HG03558 (cell line): ENCODE results near the gene HTRA1.

Experiments
- ATAC-seq: cut with Tn5 transposase; IDR thresholded peaks from one replicate; pipeline ENCODE4 v1.9.1; 2021; ENCODE audit warnings: moderate number of reproducible peaks; ENCODE audit not compliant: unreplicated experiment; ENCODE audit errors: extremely low read depth

HTRA1 gene

DNA sequence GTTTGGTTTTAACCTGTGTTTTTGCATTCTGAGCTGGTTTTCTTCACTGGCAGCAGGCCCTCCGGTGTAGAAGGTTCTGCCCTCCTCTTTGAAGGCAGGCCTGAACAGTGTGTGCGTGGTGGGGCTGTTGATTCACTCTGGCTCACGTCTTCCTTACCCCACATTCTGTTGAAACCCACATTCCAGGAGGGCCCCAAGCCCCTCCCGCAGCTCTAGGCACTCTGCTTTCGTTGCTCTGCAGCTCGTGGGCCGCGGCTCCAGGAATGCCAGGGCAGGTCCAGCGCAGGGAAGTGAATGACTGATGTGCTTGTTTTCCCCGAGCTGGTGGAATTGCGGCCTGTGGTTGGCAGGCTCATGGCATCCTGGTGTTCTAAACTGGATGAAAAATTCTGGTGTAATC lies 49.0 kb downstream of the HTRA1 start:
- no peak for ATAC-seq

DNA sequence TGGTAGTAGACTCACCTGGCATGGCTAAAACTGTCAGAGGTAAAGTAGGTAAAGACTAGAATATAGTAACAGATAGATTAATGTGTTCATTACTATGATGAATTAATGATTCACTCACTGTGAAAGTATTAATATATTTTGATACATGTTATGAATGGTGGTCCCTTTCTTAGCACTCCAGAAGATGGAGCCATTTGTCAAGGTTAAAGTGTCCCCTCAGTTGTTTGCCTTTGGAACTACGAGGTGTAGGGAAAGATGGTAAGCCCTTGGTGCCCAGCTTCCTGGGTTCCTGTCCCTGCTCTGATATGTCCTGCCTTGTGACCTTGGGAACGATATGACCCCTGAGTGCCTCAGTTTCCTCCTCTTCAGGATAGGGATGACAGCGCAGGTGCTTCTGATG lies 49.4 kb downstream of the HTRA1 start:
- no peak for ATAC-seq

DNA sequence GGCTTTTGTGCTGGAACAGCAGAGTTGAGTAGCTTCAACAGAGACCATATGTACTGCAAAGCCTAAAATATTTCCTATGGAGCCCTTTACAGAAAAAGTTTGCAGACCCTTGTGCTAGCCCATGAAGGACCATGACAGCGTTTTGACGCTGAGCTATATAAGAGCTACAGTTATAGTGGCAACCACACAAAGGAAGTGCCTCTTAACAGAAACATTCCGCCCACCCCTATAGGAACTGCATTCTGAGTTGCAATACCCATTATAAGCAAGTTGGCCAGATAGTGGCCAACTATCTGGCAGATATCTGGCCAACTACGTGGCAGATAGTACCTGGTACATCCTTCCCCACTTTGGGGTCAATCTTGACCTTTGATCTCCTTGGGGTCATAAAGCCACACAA lies 51.7 kb downstream of the HTRA1 start:
- no peak for ATAC-seq

DNA sequence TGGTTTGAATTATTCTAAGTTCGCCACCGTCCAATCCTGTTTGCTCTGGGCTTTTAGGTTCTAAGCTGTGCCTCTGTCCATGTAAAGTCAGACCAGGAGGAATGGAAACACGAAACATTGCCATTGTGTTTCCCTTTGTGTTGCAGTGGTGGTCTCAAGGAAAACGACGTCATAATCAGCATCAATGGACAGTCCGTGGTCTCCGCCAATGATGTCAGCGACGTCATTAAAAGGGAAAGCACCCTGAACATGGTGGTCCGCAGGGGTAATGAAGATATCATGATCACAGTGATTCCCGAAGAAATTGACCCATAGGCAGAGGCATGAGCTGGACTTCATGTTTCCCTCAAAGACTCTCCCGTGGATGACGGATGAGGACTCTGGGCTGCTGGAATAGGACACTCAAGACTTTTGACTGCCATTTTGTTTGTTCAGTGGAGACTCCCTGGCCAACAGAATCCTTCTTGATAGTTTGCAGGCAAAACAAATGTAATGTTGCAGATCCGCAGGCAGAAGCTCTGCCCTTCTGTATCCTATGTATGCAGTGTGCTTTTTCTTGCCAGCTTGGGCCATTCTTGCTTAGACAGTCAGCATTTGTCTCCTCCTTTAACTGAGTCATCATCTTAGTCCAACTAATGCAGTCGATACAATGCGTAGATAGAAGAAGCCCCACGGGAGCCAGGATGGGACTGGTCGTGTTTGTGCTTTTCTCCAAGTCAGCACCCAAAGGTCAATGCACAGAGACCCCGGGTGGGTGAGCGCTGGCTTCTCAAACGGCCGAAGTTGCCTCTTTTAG lies 52.9 kb downstream of the HTRA1 start:
- no peak for ATAC-seq

DNA sequence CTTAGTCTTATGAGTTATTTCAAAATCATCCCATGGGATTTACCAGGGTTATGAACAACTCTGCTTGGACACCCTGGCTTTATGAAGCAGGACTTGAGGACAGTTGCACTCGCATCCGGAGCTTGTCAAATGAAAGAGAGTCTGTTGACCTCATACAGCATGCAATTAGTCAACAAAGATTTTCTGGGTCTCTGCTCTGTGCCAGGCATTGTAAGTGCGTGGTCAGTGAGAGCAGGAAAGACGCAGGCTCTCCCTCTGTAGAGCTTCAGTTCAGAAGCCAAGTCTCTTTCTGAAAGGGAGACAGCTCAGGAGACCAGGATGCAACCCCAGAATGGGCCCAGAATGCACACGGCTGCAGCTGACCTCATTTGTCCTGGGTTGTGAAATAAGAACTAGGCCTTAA lies 53.7 kb downstream of the HTRA1 start:
- ATAC-seq: no peak

- ATAC-seq: no peak
Measured at GRCh38 chr10:122515588-122516231, 54.4 kb downstream of the HTRA1 start.

DNA sequence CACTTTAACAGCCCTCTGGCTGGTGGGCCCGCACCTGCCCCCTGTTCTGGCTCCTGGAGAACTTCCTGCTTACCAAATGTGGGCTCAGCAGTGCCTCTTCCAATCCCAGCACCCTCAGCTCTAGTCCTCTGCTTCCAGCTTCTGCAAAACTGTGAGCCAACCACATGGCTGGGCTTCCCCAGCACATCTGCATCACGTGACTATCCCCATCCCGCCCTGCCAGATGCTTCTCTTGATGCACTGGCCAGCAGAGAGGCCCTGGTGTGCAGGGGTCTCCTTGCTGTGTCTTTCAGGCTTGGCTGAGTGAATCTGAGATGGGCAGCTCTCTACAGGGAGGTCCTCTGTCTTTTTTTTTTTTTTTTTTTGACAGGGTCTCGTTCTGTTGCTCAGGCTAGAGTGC lies 55.4 kb downstream of the HTRA1 start:
- no peak for ATAC-seq

DNA sequence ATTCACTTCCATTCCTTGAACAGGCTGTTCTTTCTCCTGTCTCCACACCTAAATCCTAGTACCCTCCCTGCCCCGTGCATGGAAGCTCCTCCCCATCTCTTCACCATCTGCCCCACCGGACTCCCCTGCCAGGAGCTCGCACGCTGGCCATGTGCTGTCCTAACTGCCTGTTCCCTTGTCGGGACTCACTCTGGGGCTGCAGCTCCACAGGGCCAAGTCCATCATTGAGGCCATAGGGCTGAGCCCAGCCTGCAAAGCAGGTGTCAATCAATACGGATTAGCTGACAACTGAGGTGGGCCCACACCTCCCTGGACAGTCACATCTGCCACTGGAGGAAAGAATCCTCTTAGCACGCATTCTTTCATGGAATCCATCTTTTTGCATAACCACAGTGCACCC lies 57.8 kb downstream of the HTRA1 start:
- ATAC-seq: no peak

- no peak for ATAC-seq
Measured at GRCh38 chr10:122519873-122520272, 58.5 kb downstream of the HTRA1 start.

DNA sequence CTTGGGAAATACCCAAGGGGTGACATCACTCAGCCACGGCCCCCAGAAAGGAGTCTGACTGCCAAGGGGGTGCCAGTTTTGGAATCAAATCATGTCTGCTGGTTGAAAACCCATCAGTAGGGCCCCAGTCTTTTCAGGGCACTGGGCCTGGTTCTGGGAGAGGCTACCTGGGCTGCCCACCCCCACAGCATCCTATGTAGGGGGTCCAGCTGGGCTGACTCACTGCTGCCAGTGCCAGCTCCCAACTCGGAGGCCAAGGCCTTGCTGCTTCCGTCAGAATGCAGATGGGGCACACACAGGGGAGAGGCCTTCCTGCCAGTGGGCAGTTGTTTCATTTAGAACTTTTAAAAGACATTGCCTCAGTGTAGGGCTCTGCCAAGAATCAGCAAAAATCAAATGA lies 59.7 kb downstream of the HTRA1 start:
- ATAC-seq: no peak

DNA sequence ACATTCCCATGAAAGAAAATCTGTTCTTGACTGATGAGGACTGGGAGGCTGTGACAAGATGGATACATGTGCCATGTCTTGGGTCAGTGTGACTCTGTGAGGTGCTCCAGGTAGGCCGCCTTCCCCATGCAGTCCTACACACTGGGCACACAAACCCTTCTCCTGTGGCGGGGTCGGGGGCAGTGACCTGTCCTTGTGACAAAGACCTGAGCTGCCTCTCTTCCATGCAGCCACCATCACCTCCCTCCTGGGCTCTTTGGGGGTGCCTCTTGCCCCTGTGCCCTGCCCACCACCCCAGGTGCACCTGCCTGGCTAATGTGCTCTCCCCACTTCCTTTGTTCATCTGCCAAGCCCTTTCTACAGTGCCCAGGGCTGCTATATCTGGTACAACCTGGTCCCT lies 63.5 kb downstream of the HTRA1 start:
- ATAC-seq: no peak

DNA sequence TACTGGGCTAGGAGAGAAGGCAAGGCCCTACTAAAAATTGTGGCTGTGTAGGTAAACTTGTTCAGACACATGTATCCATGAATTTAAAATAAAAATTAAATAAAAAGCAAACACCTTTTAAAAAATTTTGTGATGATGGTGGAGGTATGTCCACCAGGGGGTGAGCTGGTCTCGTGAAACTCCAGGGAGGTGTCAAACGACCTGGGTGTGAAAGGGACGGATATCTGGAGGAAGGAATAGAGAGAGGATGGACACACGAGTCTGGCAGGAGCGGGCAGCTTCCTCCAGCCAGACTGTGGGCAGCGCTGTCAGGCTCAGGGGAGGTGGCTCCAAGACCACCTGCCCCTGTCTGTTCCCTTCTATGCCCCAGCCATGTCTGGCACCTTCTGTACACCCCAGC lies 64.4 kb downstream of the HTRA1 start:
- ATAC-seq: no peak

DNA sequence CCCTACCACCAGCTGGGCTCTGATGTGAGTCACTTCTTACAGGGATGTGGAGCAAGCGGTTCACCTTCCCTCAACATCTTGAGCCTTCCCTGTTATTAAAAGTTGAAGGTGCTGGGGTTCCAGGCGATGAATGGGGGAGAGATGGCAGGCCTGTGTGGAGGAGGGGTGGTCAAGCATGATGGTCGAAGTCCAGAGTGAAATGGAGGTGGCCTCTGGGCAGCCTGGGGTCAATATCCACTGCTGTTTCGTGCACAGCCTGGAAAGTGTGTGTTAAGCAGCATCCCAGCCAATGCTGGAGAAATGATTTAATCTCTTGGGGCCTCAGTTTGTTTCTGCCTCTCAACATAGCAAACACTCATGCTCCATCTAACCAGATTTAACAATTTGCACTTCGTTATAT lies 65.5 kb downstream of the HTRA1 start:
- no peak for ATAC-seq

GRCh38 chr10:122530177-122530576 lies 68.8 kb downstream of the HTRA1 start:
- no peak for ATAC-seq

GRCh38 chr10:122531261-122531660 lies 69.9 kb downstream of the HTRA1 start:
- no peak for ATAC-seq

- no peak for ATAC-seq
Measured at GRCh38 chr10:122531939-122532338, 70.6 kb downstream of the HTRA1 start.

DNA sequence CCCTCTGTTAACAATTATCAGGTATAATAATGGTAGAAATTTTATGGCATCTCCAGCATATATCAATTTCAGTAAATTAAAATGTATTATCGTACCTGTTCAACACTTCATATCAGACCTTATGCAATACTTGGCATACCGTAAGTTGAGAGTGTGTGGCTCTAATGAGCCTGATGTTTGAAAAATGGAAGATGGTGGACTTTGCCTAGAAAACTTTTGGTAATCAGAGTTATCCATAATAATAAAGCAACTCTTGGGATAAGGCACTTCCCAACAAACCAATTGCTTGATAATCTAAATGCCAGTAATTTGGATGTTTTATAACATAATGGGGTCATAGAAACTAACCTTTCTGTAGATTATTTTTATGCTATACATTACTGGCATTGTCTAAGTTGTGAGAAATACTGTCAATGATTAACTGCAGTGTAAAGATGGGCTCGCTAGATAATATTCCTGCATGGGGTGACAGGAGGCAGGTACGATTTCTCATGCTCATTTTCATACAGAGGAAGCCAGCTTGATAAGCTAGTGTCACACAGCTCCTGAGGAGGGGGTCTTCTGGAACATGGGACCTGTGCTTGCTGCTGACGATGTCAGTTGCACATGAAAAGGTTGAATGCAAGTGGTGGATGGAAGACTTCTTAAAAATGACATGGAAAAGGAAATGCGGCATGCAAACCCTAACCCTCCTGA lies 71.4 kb downstream of the HTRA1 start:
- no peak for ATAC-seq

GRCh38 chr10:122537545-122537944 lies 76.2 kb downstream of the HTRA1 start:
- ATAC-seq: no peak

DNA sequence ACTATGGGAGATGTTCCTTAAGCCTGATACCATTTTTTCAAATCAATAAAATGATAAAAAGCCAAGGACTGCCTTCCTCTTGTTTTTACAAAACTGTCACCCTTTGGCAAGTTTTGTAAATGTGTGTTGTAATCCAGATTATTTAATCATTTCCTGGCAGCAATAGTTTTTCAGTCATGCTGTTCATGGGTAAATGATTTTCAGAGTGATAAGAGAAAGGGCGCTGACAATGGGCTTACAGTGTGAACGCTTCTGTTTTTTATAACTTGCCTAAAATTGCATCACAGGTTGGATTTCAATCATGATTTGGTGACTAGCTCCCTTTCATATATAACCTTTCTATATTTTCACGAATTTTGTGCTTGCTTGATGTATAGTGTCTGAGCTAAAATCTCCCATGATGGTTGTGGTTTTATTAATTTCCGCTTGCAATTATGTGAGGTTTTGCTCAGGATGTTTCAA lies 80.2 kb downstream of the HTRA1 start:
- no peak for ATAC-seq

DNA sequence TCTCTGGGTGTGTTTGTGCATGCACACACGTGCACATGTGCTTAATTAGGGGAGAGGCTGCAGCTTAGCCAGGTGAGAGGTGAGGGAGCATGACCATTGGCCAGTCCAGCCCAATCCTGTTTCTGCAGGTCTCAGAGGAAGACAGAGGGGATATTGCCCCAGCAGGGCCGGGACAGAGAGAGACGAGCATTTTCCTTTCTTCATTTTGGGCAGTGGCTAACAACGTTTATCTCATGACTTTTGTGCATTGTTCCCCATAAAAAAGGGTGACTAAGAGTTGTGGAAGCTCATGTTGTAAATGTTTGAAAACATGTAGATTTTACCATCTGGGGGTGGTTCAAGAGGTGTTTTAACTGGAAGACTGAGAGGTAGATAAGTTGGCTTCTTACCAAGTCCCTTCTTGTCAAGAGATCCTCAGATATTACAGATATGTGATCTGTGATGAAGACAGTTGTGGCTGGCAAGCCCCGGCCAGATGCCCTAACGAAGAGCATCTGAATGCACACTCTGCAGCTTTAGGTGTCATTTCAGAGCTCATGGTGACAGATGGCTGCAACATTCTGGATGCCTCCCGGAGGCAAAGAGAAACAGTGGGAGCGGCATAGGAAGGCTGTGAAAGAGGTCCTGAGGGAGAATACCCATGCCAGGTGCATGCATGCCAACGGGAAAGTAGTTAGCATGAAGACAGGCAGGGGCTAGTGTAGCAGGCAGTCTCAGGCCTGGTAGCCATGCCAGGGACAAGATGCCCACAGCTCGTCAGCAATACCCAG lies 82.5 kb downstream of the HTRA1 start:
- no peak for ATAC-seq

- no peak for ATAC-seq
Measured at GRCh38 chr10:122544493-122544892, 83.1 kb downstream of the HTRA1 start.
